RWPE2 (cell line): ENCODE results near the gene CDK15.

Source experiments
- ATAC-seq: fragments of 200-7000 bp; cut with Tn5 transposase; 3 replicates; pipeline ENCODE4 v1.9.1; 2021; ENCODE audit warnings: low read depth
- DNase-seq: peaks from one replicate; pipeline ENCODE4 v3.0.0-alpha.2; 2020; ENCODE audit warnings: low spot score
- H3K27ac ChIP-seq: fragments of 450-650 bp; 2 replicates; pipeline ENCODE4 v1.5.1; 2017; ENCODE audit warnings: mild to moderate bottlenecking; ENCODE audit not compliant: poor library complexity, severe bottlenecking
- H3K27me3 ChIP-seq: fragments of 250-450 bp; sonication (Bioruptor Pico); 2 replicates; pipeline ENCODE4 v1.5.1; 2021; ENCODE audit warnings: mild to moderate bottlenecking, moderate library complexity; ENCODE audit not compliant: insufficient read depth, poor library complexity, severe bottlenecking
- H3K36me3 ChIP-seq: fragments of 250-450 bp; sonication (Bioruptor Pico); 2 replicates; pipeline ENCODE4 v1.5.1; 2020; ENCODE audit warnings: low read depth, mild to moderate bottlenecking, moderate library complexity
- H3K4me1 ChIP-seq: fragments of 250-450 bp; sonication (Bioruptor Pico); 2 replicates; pipeline ENCODE4 v1.5.1; 2021; ENCODE audit warnings: mild to moderate bottlenecking, moderate library complexity; ENCODE audit not compliant: insufficient read depth, poor library complexity, severe bottlenecking
- H3K4me3 ChIP-seq: fragments of 250-450 bp; sonication (Bioruptor Pico); 2 replicates; pipeline ENCODE4 v1.5.1; 2021; ENCODE audit warnings: mild to moderate bottlenecking, moderate library complexity; ENCODE audit not compliant: severe bottlenecking
- H3K9me3 ChIP-seq: fragments of 250-450 bp; sonication (Bioruptor Pico); 2 replicates; pipeline ENCODE4 v1.5.1; 2021; ENCODE audit warnings: mild to moderate bottlenecking, moderate library complexity; ENCODE audit not compliant: severe bottlenecking
- CTCF ChIP-seq: fragments of 450-650 bp; IDR thresholded peaks from one replicate; pipeline ENCODE4 v1.5.1; 2017; ENCODE audit warnings: mild to moderate bottlenecking, moderate library complexity; ENCODE audit not compliant: poor library complexity, severe bottlenecking

Gene CDK15

GRCh38 chr2:201824212-201824611, 17.9 kb downstream of the CDK15 start:
- ATAC-seq: no peak
- Histone ChIP-seq H3K27ac (no peak overlapping the region), H3K36me3 (no peaks in the 10 kb centered on the region), H3K9me3 (no peaks in the 10 kb centered on the region), H3K4me3 (no peak overlapping the region), H3K27me3 (no peaks in the 10 kb centered on the region), H3K4me1 (no peaks in the 10 kb centered on the region)
- no peak for DNase-seq
- TF ChIP-seq CTCF: no peak

GRCh38 chr2:201827621-201828020, 21.3 kb downstream of the CDK15 start:
- no peak for DNase-seq
- Histone ChIP-seq H3K36me3 (no peaks in the 10 kb centered on the region), H3K27me3 (no peaks in the 10 kb centered on the region), H3K9me3 (no peaks in the 10 kb centered on the region), H3K4me1 (no peaks in the 10 kb centered on the region), H3K4me3 (no peak overlapping the region), H3K27ac (no peak overlapping the region)
- ATAC-seq: no peak
- no peak for TF ChIP-seq CTCF

- no peak for TF ChIP-seq CTCF
- no peak for DNase-seq
- Histone ChIP-seq H3K4me3 (no peak overlapping the region), H3K27ac (no peak overlapping the region), H3K4me1 (no peaks in the 10 kb centered on the region), H3K36me3 (no peaks in the 10 kb centered on the region), H3K27me3 (no peaks in the 10 kb centered on the region), H3K9me3 (no peaks in the 10 kb centered on the region)
- no peak for ATAC-seq
These were observed 21.9 kb downstream of the CDK15 start for GRCh38 chr2:201828220-201828619.

GRCh38 chr2:201830666-201831065, 24.3 kb downstream of the CDK15 start:
- no peaks in the 10 kb centered on the region for H3K4me1 ChIP-seq
- H3K4me3 ChIP-seq: no peak overlapping the region
- H3K27ac ChIP-seq: no peak overlapping the region
- ATAC-seq: no peak
- no peaks in the 10 kb centered on the region for H3K27me3 ChIP-seq
- DNase-seq: no peak
- no peaks in the 10 kb centered on the region for H3K9me3 ChIP-seq
- TF ChIP-seq CTCF: no peak
- H3K36me3 ChIP-seq: no peaks in the 10 kb centered on the region

- Histone ChIP-seq H3K4me3 (no peak overlapping the region), H3K27me3 (no peaks in the 10 kb centered on the region), H3K27ac (no peak overlapping the region), H3K9me3 (no peaks in the 10 kb centered on the region), H3K36me3 (no peaks in the 10 kb centered on the region), H3K4me1 (no peaks in the 10 kb centered on the region)
- DNase-seq: no peak
- ATAC-seq: no peak
- no peak for TF ChIP-seq CTCF
These were observed 25.1 kb downstream of the CDK15 start for GRCh38 chr2:201831469-201831868.
